NCI-H510A (cell line): ENCODE data around the gene CREG2.
"Not testable (repeated sequence)": the region's sequence is repeated elsewhere in the genome, so short reads cannot be mapped to it uniquely, and the experiment has no call there.

Experiments
- DNase-seq: peaks from one replicate; lab custom pipeline; 2025; lab: John Stamatoyannopoulos, UW

The CREG2 gene

DNA sequence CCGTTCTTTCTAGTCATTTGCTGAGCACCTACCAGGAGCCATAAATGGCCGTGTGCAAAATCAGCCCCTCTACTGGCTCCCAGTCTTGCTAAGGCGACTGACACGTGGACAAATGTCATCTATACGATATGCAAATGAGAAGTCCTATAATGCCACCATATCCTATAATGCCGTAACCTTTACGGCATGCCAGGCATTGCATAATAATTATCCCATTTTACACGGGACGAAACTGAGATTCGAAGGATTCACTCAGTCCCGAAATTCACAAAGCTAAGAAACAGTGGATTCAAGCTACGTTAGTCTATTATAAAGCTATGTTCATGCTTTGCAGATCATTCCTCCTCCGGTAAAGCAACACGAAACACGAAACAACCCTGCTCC is 44.7 kb downstream of the CREG2 start:
- DNase-seq: no peak

GRCh38 chr2:101341901-101342624 is 45.2 kb downstream of the CREG2 start:
- DNase-seq: peak; percentile 21

DNA sequence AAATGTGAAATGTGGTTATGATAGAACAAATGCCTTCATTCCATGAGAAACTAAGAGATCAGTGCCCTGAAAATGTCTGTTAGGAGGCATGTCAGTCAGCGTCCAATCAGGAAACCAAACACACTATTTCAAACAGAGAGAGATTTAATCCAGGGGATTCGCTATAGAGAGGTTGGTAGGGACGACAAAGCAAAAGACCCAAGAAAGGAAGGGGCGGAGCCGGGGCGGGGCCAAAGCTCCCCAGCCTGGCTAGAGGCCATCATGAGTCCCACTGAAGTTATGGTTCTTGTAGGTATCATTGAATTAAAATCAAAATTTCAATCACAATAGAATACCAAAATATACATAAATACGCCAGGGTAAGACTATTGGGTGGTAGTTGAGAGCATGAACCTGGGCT is 45.9 kb downstream of the CREG2 start:
- no peak for DNase-seq

GRCh38 chr2:101340141-101340551 is 47.2 kb downstream of the CREG2 start:
- DNase-seq: no peak

DNA sequence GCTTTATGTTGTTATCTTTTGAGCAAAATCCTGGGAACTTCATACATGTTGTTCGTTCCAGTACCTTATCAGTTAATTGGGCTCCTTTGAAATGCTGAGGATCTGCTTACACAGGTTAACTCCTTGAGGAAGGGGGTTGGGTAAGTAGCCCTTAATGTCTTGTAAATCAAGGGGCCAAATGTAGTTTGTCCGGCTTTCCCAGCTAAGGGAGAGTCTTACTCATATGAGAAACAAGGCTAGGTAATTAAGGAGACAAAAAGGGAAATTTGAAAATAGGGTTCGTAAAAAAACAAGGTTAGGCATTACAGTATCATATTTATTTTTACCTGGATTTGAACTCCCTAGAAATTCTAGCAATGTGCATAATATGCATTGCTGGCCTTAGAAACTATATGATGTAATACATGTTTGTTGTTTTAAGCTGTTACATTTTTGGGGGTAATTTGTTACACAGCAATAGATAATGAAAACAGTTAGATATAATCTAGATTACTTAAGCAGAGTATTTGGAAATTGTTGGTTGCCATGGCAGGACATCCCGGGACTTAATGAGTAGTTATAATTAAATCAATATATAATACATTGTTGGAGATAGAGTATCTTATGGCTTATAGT is 47.9 kb downstream of the CREG2 start:
- DNase-seq: no peak

DNA sequence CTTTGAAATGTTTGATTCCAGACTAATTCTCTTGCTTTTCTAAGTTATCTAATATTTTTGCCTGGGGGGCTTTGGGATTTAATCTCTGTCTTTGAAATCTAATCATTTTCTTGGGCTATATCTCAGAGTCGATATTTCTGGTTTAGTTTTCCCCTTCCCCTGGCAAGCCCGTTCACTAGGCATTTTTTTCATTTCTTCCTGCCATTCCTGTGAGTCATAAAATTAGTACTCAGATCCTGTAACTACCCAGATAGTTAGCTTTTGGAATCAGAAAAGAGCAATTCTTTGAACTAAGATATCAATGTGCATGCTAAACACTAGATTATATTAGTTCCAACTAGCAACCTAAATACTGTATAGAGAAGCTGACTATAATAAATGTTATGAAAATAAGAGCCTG is 49.4 kb downstream of the CREG2 start:
- no peak for DNase-seq

- DNase-seq: no peak
Measured at GRCh38 chr2:101332885-101333766, 54.2 kb downstream of the CREG2 start.

- no peak for DNase-seq
Measured at GRCh38 chr2:101331202-101331601, 56.1 kb downstream of the CREG2 start.

- DNase-seq: no peak
Measured at GRCh38 chr2:101330253-101330933, 56.9 kb downstream of the CREG2 start.

- DNase-seq: no peak
Measured at GRCh38 chr2:101329026-101329425, 58.3 kb downstream of the CREG2 start.

DNA sequence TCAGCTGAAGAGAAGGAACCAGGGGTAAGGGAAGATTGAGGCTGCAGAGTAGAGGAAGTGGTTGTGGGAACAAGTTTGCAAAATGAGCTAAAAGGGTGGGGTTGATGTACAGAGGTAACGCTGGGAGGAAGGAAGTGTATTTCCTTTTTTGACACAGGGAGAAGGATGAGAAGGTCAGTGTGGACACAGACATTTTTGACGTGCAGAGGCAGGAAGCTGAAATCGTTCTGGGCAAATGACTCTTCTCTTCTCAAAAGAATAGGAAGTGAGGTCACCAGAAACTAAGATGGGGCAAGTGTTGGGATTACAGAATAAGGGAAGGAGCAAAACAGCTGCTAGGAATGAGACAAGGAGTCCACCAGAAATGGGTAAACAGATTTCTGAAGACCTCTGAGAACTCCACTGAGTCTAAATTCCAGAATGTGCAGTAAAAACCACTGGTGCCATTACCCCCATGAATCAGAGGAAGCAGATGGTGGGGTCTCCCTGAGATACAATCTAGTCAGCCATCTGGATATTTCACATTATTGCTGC is 58.8 kb downstream of the CREG2 start:
- DNase-seq: no peak

DNA sequence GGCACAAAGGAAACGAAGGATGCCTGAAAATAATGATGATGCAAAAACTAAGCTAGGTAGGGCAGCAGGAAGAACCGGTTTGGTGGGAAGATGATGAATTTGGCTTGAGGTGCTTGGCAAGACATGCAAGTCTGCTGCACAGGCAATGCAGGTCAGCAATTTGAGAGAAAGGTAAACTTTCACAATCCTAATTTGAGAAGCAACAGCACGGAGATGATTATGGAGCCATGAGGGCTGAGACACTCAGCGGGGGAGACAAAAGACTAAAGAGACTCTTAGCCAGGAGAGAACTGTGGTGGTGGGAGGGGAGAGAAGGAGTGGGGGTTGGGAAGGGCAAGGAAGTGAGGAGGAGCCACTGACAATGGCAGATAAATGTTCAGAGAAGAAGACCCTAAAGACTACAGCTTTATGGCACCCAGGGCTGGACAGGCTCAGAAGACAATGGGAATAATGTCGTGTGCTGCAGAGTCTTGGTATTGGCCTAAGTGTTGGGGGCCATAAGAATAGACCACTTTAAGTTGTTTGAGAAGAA is 59.4 kb downstream of the CREG2 start:
- DNase-seq: peak; percentile 67

- DNase-seq: no peak
Measured at GRCh38 chr2:101325425-101325824, 61.9 kb downstream of the CREG2 start.

GRCh38 chr2:101316568-101316967 is 70.7 kb downstream of the CREG2 start:
- not testable (repeated sequence) for DNase-seq

DNA sequence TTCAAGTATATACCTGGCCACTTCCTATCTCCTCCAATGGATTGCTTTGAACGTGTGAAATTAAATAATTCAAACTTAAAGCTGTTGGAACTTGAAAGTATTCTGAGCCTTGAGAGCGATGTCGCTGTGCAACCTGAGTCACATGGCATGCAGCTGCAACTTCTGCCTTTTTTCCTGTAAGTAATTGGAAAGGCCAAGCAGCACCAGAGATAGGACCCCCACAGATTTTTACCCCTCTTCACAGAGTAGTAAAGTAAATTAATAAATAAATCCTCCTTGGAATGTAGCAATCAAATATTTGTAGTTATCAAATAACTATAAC is 75.6 kb downstream of the CREG2 start:
- no peak for DNase-seq

- no peak for DNase-seq
Measured at GRCh38 chr2:101310834-101311695, 76.2 kb downstream of the CREG2 start.

GRCh38 chr2:101310090-101310833 is 77.0 kb downstream of the CREG2 start:
- DNase-seq: no peak

DNA sequence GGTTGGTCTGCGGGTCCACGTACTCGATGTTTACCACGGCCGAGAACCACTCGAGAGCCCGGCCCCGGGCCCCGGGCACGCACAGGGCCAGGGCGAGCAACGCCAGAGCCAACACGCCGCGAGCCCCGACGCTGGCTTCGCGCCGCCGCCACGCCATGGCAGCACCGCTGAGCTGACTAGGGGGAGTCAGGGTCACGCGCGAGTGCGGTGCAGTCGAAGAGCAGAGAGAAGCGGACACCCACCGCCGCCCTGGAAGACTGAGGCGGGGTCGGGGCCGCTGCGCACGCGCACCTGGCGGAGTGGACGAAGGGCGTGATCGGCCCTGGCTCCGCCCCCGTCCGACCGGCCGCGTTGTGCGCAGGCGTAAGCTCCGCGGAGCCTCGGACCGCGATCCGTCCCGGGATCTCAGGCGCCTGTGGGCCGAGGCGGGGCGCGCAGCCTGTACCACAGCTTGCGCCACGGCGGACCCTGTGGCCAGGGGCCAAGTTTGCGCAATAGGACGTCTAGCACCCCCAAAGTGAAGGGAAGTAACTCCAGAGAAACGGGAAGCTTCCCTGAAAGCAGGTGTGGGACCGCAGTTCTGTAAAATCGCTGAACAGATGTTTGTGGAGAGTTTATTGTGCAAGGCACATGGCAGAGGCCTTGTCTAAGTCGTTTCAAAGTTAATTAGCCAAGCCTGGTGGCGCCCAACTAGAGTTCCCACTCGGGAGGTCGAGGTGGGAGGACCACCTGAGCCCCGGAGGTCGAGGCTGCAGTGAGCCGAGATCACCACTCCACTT is 78.7 kb downstream of the CREG2 start, which contains the start of gene RNF149:
Gene RNF149 (minus strand): TSS at position 270 of the 779 bp plus-strand sequence. CDS start 113 bp downstream, at position 157.
- DNase-seq: peak; percentile 33

GRCh38 chr2:101307950-101308431 is 79.3 kb downstream of the CREG2 start:
- DNase-seq: no peak
